Measurements from ENCODE around the gene TLCD3B. TPM values are rescaled to one million over a fixed set of nuclear protein-coding genes. Genes with fewer than 3 reads are reported as not detected.

Gene TLCD3B
- total RNA-seq, 1 experiment from 2014 or later, result 20.9 TPM

GRCh38 chr16:29990883-29991570 is 40.0 kb downstream of the TLCD3B start:
- no peak overlapping the region for H3T11ph ChIP-seq (ENCODE audit: low read length)
- H3K23me2 ChIP-seq (ENCODE audit: insufficient read length, low read depth, low read length, poor library complexity, severe bottlenecking), result peaks cover 5% of the 10 kb centered on the region
- no peak overlapping the region for H3K18ac ChIP-seq (ENCODE audit: insufficient read length, low read depth, low read length)
- no peak overlapping the region for H2BK12ac ChIP-seq (ENCODE audit: insufficient read length, low read depth, low read length)
- H3K27ac ChIP-seq (ENCODE audit: insufficient read length, low read depth, low read length), result no peak overlapping the region
- WGBS (ENCODE audit: extremely low coverage, insufficient read length, low lambda C conversion rate), result no CpG with 5 or more reads among the region's 35 CpGs
- no peak overlapping the region for H4K5ac ChIP-seq (ENCODE audit: insufficient read length, low read depth, low read length)
- no peak overlapping the region for H2BK120ac ChIP-seq (ENCODE audit: low read depth, low read length, poor library complexity, severe bottlenecking)
- H2BK15ac ChIP-seq (ENCODE audit: low read depth, low read length), result no peak overlapping the region
- H3K36me3 Mint-ChIP-seq (ENCODE audit: insufficient read depth in 1 of 3, low read depth in 3 of 3), result peaks cover 15 to 57% (median 49%) of the 10 kb centered on the region in 3 experiments
- no peak overlapping the region for H3K23ac ChIP-seq (ENCODE audit: insufficient read length, low read depth, low read length)
- H3K4ac ChIP-seq (ENCODE audit: low read depth, low read length), result no peak overlapping the region
- no peak overlapping the region for H4K8ac ChIP-seq (replicated peaks; ENCODE audit: insufficient read length, low read depth, low read length)
- H3K4me1 ChIP-seq (ENCODE audit: insufficient read depth, low read length), result no peaks in the 10 kb centered on the region
- no peak overlapping the region for H2AK5ac ChIP-seq (ENCODE audit: insufficient read length, low read length)
- no peak overlapping the region for H4K91ac ChIP-seq (ENCODE audit: insufficient read length, low read depth, low read length)
- no peak overlapping the region for H3K27ac Mint-ChIP-seq
- H3K4me1 Mint-ChIP-seq, result peaks cover 9 to 10% of the 10 kb centered on the region in 2 experiments
- no peaks in the 10 kb centered on the region for H3K27me3 ChIP-seq (ENCODE audit: insufficient read depth, low read length)
- H3K4me2 ChIP-seq (ENCODE audit: insufficient read depth, insufficient read length, low read length), result no peak overlapping the region
- H2BK5ac ChIP-seq (ENCODE audit: insufficient read length, low read length), result no peak overlapping the region
- no peaks in the 10 kb centered on the region for H3K9me3 Mint-ChIP-seq
- no peak overlapping the region for H3K56ac ChIP-seq (ENCODE audit: insufficient read length, low read depth, low read length)
- H4K20me1 ChIP-seq (ENCODE audit: control insufficient read depth, insufficient read depth, insufficient read length), result no peaks in the 10 kb centered on the region
- no peak overlapping the region for H2AFZ ChIP-seq (ENCODE audit: low read length)
- H2BK20ac ChIP-seq (ENCODE audit: low read depth, low read length, poor library complexity, severe bottlenecking), result no peak overlapping the region
- no peak for DNase-seq
- H3K9ac ChIP-seq (ENCODE audit: extremely low read depth, insufficient read length, low read length), result no peak overlapping the region
- no peak overlapping the region for H3K14ac ChIP-seq (ENCODE audit: insufficient read depth, low read length)
- no peaks in the 10 kb centered on the region for H3K9me3 ChIP-seq (ENCODE audit: control insufficient read depth, low read depth, low read length)
- no peaks in the 10 kb centered on the region for H3K79me1 ChIP-seq (ENCODE audit: insufficient read depth, low read depth, low read length, poor library complexity, severe bottlenecking)
- TF ChIP-seq CTCF (conservative IDR thresholded peaks at IDR 0.05), result no peak
- no peaks in the 10 kb centered on the region for H3K79me2 ChIP-seq (ENCODE audit: insufficient read depth, low read length)
- H3K27me3 Mint-ChIP-seq (ENCODE audit: low read depth), result no peaks in the 10 kb centered on the region; the same call in 1 of the 2 replicates
- no peak overlapping the region for H3K4me3 Mint-ChIP-seq

All from H9 (cell line).